GM12878 (cell line): Measurements from ENCODE around the gene OR2L13. TPM values are rescaled to one million over a fixed set of nuclear protein-coding genes. Genes with fewer than 3 reads are reported as not detected.
"Not testable (repeated sequence)": the region's sequence is repeated elsewhere in the genome, so short reads cannot be mapped to it uniquely, and the experiment has no call there.

Experiments
- ATAC-seq: fragments of 200-7000 bp; cut with Tn5 transposase; 3 replicates; pipeline ENCODE4 v1.9.1; 2020; ENCODE audit warnings: mild to moderate bottlenecking, moderate library complexity
- BruUV-seq: library from RNA; stranded (reverse); fragments of 400-500 nt; replicated peaks from 2 replicates; lab custom pipeline; 2021; lab: Mats Ljungman, UMichigan
- CTCF ChIA-PET: fragments of 300-600 bp; sonication (Branson Sonifier 250); formaldehyde crosslinking; extraction: SDS; loops from one replicate; lab custom pipeline; 2021; ENCODE audit warnings: inconsistent platforms; lab: Yijun Ruan, JAX
- POLR2A ChIA-PET: fragments of 350-600 bp; formaldehyde crosslinking; extraction: SDS; loops from one replicate; lab custom pipeline; 2021; ENCODE audit warnings: inconsistent platforms; lab: Charles Lee
- RAD21 ChIA-PET: fragments of 300-600 bp; sonication (Branson Sonifier 250); formaldehyde crosslinking; loops from one replicate; lab custom pipeline; 2023; ENCODE audit warnings: antibody characterized with exemption; ENCODE audit not compliant: unreplicated experiment; lab: Charles Lee
- SMC1A ChIA-PET: fragments of 300-600 bp; sonication (Branson Sonifier 250); formaldehyde crosslinking; loops from one replicate; lab custom pipeline; 2023; ENCODE audit not compliant: unreplicated experiment, uncharacterized antibody; lab: Charles Lee
- DNase-seq: peaks from one replicate; pipeline ENCODE4 v3.0.0-alpha.2; 2011; ENCODE audit warnings: low read depth, low spot score
- FAIRE-seq: peaks from 3 replicates; lab custom pipeline; 2011; peaks lifted over from hg19 to GRCh38; lab: Jason Lieb, UNC
- H2AFZ ChIP-seq: 2 replicates; pipeline ENCODE4 v1.6.0; 2011; ENCODE audit warnings: low read depth, low read length, control low read depth; ENCODE audit not compliant: control insufficient read depth
- H3K27ac ChIP-seq: 2 replicates; pipeline ENCODE4 v1.5.1; 2011; ENCODE audit warnings: control low read depth; ENCODE audit not compliant: control insufficient read depth, insufficient read depth
- H3K27me3 ChIP-seq, 2 experiments: replicated peaks in 1 of 2; 2 replicates each; pipeline versions ENCODE4 v1.6.0 to v1.6.1; 2011; ENCODE audit warnings: low read length in 1 of 2; ENCODE audit not compliant: control insufficient read depth in 2 of 2, insufficient read depth in 2 of 2
- H3K36me3 ChIP-seq, 2 experiments: 2 replicates each; pipeline ENCODE4 v1.5.1; 2011; ENCODE audit warnings: low read length in 1 of 2; ENCODE audit not compliant: control insufficient read depth in 2 of 2, insufficient read depth in 2 of 2
- H3K4me1 ChIP-seq: 2 replicates; pipeline ENCODE4 v1.6.1; 2011; ENCODE audit warnings: mild to moderate bottlenecking, low read length, moderate library complexity, mixed read lengths; ENCODE audit not compliant: control insufficient read depth, insufficient read depth
- H3K4me2 ChIP-seq: 2 replicates; pipeline ENCODE4 v1.6.0; 2011; ENCODE audit warnings: control low read depth; ENCODE audit not compliant: control insufficient read depth, insufficient read depth
- H3K4me3 ChIP-seq: fragments of 200-600 bp; sonication (generic); 2 replicates; pipeline ENCODE4 v1.5.1; 2016
- H3K79me2 ChIP-seq: 2 replicates; pipeline ENCODE4 v1.6.0; 2011; ENCODE audit warnings: low read length; ENCODE audit not compliant: control insufficient read depth, insufficient read depth
- H3K9ac ChIP-seq: 2 replicates; pipeline ENCODE4 v1.8.0; 2011; ENCODE audit warnings: low read length, control low read depth, mixed read lengths; ENCODE audit not compliant: control insufficient read depth, insufficient read depth
- H3K9me3 ChIP-seq: replicated peaks from 3 replicates; pipeline ENCODE4 v1.5.1; 2011; ENCODE audit warnings: mild to moderate bottlenecking, low read length; ENCODE audit not compliant: control insufficient read depth, insufficient read depth
- H4K20me1 ChIP-seq: 2 replicates; pipeline ENCODE4 v1.6.0; 2011; ENCODE audit not compliant: control insufficient read depth, insufficient read depth
- NBN ChIP-seq: fragments of 450-650 bp; IDR thresholded peaks from 2 replicates; pipeline ENCODE4 v1.6.1; 2016
- ZBTB4 ChIP-seq: fragments of 450-650 bp; formaldehyde crosslinking; IDR thresholded peaks from 2 replicates; pipeline ENCODE4 v1.4.0; 2022; ENCODE audit warnings: mild to moderate bottlenecking, moderate library complexity
- WGBS: methylation state at CpG from one replicate; pipeline ENCODE4 v1.1.6; 2016; ENCODE audit warnings: low lambda C conversion rate; ENCODE audit not compliant: insufficient replicate concordance, insufficient coverage; ENCODE audit errors: missing lambda C conversion rate; 5-methylcytosine and 5-hydroxymethylcytosine counted together
- in situ Hi-C: fragments of 300-500 bp; cut with MboI; formaldehyde crosslinking; loops from 9 replicates; pipeline ENCODE4 v1.14.3; 2018; ENCODE audit warnings: mixed read lengths
- intact Hi-C: fragments of 100-400 bp; cut with micrococcal nuclease; formaldehyde crosslinking; loops from one replicate; pipeline ENCODE4 v1.14.2; 2022; ENCODE audit not compliant: unreplicated experiment
- polyA plus RNA-seq, 11 experiments: library from polyadenylated mRNA; depleted of rRNA in 4 of 11; unstranded in 6 of 11; stranded (reverse) in 5 of 11; fragments of >200 nt; fragmentation: Nextera tagmentation in 4 of 11; fragmentation: Illumina TruSeq in 1 of 11; extraction: Ambion mirVana in 4 of 11; extraction: Trizol in 1 of 11; gene quantifications; 1 replicate in 1 of 11; 2 replicates in 10 of 11; pipeline versions ENCODE4 v1.2.1 to v1.2.3, GENCODE V29; 2011 to 2016; ENCODE audit warnings: inconsistent platforms in 2 of 11, missing spikeins in 2 of 11, low read depth in 1 of 11
- total RNA-seq, 4 experiments: library from RNA; depleted of rRNA in 3 of 4; stranded (reverse); fragments of >200 nt in 3 of 4; fragmentation: Illumina TruSeq in 1 of 4; extraction: Trizol in 1 of 4; gene quantifications; 2 replicates each; pipeline versions ENCODE4 v1.2.1 to v1.2.3, GENCODE V29; 2013 to 2021

OR2L13 gene
- total and polyA plus RNA-seq, 10 of the 15 experiments (the other 5 are each of a cell fraction or from before 2014, with no cell fraction given) = not detected

DNA sequence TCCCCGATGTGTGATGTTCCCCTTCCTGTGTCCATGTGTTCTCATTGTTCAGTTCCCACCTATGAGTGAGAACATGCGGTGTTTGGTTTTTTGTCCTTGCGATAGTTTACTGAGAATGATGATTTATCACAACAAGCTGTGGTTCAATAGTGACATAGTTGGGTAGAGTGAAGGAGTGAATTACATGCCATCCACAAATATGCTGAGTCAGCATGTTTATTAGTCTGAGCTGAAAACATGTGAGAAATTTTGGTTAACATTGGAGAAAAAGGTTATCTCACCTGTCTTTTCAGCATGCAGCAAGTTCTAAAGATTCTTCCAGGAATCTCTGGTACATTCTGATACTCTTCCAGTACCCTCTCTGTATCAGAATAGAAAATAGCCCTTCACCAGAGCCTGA is 29.4 kb upstream of the OR2L13 start:
- Histone ChIP-seq H3K27ac (no peak overlapping the region), H3K79me2 (no peaks in the 10 kb centered on the region), H2AFZ (no peak overlapping the region), H3K36me3 (no peaks in the 10 kb centered on the region), H3K9me3 (no peaks in the 10 kb centered on the region), H3K4me1 (no peaks in the 10 kb centered on the region), H3K4me3 (no peak overlapping the region), H4K20me1 (no peaks in the 10 kb centered on the region), H3K27me3 (no peaks in the 10 kb centered on the region), H3K4me2 (no peak overlapping the region), H3K9ac (no peak overlapping the region)
- RAD21 ChIA-PET = no interaction called here
- POLR2A ChIA-PET = no interaction called here
- SMC1A ChIA-PET = no interaction called here
- BruUV-seq = no TSS peak
- TF ChIP-seq ZBTB4 (CRISPR knock-in tag) (no peak), NBN (no peak)
- ATAC-seq = no peak
- in situ Hi-C loops (no loop called here), intact Hi-C loops (no loop called here)
- FAIRE-seq = no peak
- DNase-seq = no peak
- whole genome bisulfite sequencing = 100% methylated on average over 1 of the region's 3 CpGs
- CTCF ChIA-PET = interaction anchor here (1.1 kb wide), 1 partner anchor 11 kb away, joined by 3 read pairs; no protein-coding TSS in a partner anchor

- FAIRE-seq, H3K4me3 ChIP-seq, H3K9me3 ChIP-seq, POLR2A ChIA-PET, H3K4me2 ChIP-seq, H2AFZ ChIP-seq, H3K36me3 ChIP-seq, H3K27me3 ChIP-seq, SMC1A ChIA-PET, H3K4me1 ChIP-seq, DNase-seq, RAD21 ChIA-PET, H4K20me1 ChIP-seq, BruUV-seq, ATAC-seq, H3K9ac ChIP-seq, CTCF ChIA-PET, in situ Hi-C loops, H3K79me2 ChIP-seq, H3K27ac ChIP-seq, intact Hi-C loops: not testable (repeated sequence)
- WGBS = 0% methylated on average over 2 of the region's 17 CpGs
Observed at GRCh38 chr1:248083864-248084263, 11.1 kb upstream of the OR2L13 start.
